Renal cortex interstitium (tissue), 11 donors: Measurements from ENCODE around the gene POFUT2. TPM values are rescaled to one million over a fixed set of nuclear protein-coding genes. Genes with fewer than 3 reads are reported as not detected.
"Not testable (repeated sequence)": the region's sequence is repeated elsewhere in the genome, so short reads cannot be mapped to it uniquely, and the experiment has no call there.

ENCODE experiments used
- DNase-seq, 11 donors: peaks; one replicate each; pipeline ENCODE4 v3.0.0-alpha.2; 2013; ENCODE audit warnings: low read depth in 9 of 11, low spot score in 4 of 11; ENCODE audit errors: extremely low read depth in 1 of 11
- polyA plus RNA-seq, 3 donors: library from polyadenylated mRNA; unstranded; fragments of 120-200 nt; gene quantifications; one replicate each; pipeline ENCODE4 v1.2.1, GENCODE V29; 2013; ENCODE audit not compliant: insufficient read length in 3 of 3

POFUT2 gene
- polyA plus RNA-seq, 3 donors: 31.0 to 45.0 (median 37.1) TPM

GRCh38 chr21:45318146-45318555, 30.5 kb upstream of the POFUT2 start:
- DNase-seq: no peak

- no peak for DNase-seq
These were observed 29.9 kb upstream of the POFUT2 start for GRCh38 chr21:45317398-45318145.

GRCh38 chr21:45316871-45317397, 29.2 kb upstream of the POFUT2 start:
- no peak for DNase-seq

- not testable (repeated sequence) for DNase-seq
These were observed 28.2 kb upstream of the POFUT2 start for GRCh38 chr21:45315676-45316470.

- DNase-seq: no peak
These were observed 26.0 kb upstream of the POFUT2 start for GRCh38 chr21:45313682-45314081.

- no peak for DNase-seq
These were observed 25.3 kb upstream of the POFUT2 start for GRCh38 chr21:45313015-45313414.

GRCh38 chr21:45312296-45312695, 24.6 kb upstream of the POFUT2 start:
- DNase-seq: no peak

GRCh38 chr21:45310459-45310858, 22.8 kb upstream of the POFUT2 start:
- no peak for DNase-seq

- DNase-seq: no peak
These were observed 22.3 kb upstream of the POFUT2 start for GRCh38 chr21:45309987-45310381.

- no peak for DNase-seq
These were observed 21.6 kb upstream of the POFUT2 start for GRCh38 chr21:45309069-45309986.

- no peak for DNase-seq
These were observed 20.7 kb upstream of the POFUT2 start for GRCh38 chr21:45308194-45309068.

GRCh38 chr21:45307597-45308158, 20.0 kb upstream of the POFUT2 start:
- DNase-seq: not testable (repeated sequence)

- peak in 7 of 11 donors; percentile 69 to 81 (median 75) for DNase-seq
These were observed 19.3 kb upstream of the POFUT2 start for GRCh38 chr21:45306832-45307571.

GRCh38 chr21:45306453-45306831, 18.7 kb upstream of the POFUT2 start:
- no peak for DNase-seq

- DNase-seq: no peak
These were observed 18.1 kb upstream of the POFUT2 start for GRCh38 chr21:45305836-45306235.

GRCh38 chr21:45304945-45305344, 17.2 kb upstream of the POFUT2 start:
- no peak for DNase-seq

- DNase-seq: no peak
These were observed 16.8 kb upstream of the POFUT2 start for GRCh38 chr21:45304476-45304830.
